H1 (cell line): Measurements from ENCODE around the gene NUPR1. TPM values are rescaled to one million over a fixed set of nuclear protein-coding genes. Genes with fewer than 3 reads are reported as not detected.

ENCODE experiments used
- CTCF ChIA-PET: fragments of 300-600 bp; sonication (Branson Sonifier 250); formaldehyde crosslinking; loops from one replicate; lab custom pipeline; 2021; ENCODE audit not compliant: partially characterized antibody; lab: Charles Lee
- POLR2A ChIA-PET: fragments of 300-600 bp; sonication (Branson Sonifier 250); formaldehyde crosslinking; loops from one replicate; lab custom pipeline; 2021; ENCODE audit warnings: inconsistent platforms; ENCODE audit not compliant: partially characterized antibody; lab: Charles Lee
- DNase-seq, 2 experiments: peaks; one replicate each; pipeline versions ENCODE4 v3.0.0 to v3.0.0-alpha.2; 2010 to 2022; ENCODE audit warnings: low spot score in 2 of 2, low read depth in 1 of 2, mixed read lengths in 1 of 2
- FAIRE-seq: peaks from 2 replicates; lab custom pipeline; 2011; peaks lifted over from hg19 to GRCh38; lab: Jason Lieb, UNC
- H2AFZ ChIP-seq: 2 replicates; pipeline ENCODE4 v1.8.1; 2012; ENCODE audit warnings: low read length, inconsistent platforms
- H2AK5ac ChIP-seq: 2 replicates; pipeline ENCODE4 v1.6.1; 2013; ENCODE audit warnings: low read depth, low read length
- H2BK120ac ChIP-seq: replicated peaks from 2 replicates; pipeline ENCODE3; 2013; ENCODE audit warnings: low read depth, low read length, inconsistent platforms
- H2BK12ac ChIP-seq: 2 replicates; pipeline ENCODE4 v1.6.1; 2013; ENCODE audit warnings: low read depth, low read length
- H2BK15ac ChIP-seq: 2 replicates; pipeline ENCODE4 v1.6.1; 2013; ENCODE audit warnings: low read length
- H2BK20ac ChIP-seq: 2 replicates; pipeline ENCODE4 v1.6.1; 2013; ENCODE audit warnings: low read length
- H2BK5ac ChIP-seq: 2 replicates; pipeline ENCODE4 v1.6.1; 2013; ENCODE audit warnings: low read depth, low read length
- H3K14ac ChIP-seq: 2 replicates; pipeline ENCODE4 v1.6.1; 2013; ENCODE audit warnings: inconsistent platforms; ENCODE audit not compliant: insufficient read length
- H3K18ac ChIP-seq: 2 replicates; pipeline ENCODE4 v1.6.1; 2013; ENCODE audit warnings: low read length; ENCODE audit errors: extremely low read depth
- H3K23ac ChIP-seq: 2 replicates; pipeline ENCODE4 v1.6.1; 2013; ENCODE audit warnings: inconsistent platforms; ENCODE audit not compliant: insufficient read length
- H3K23me2 ChIP-seq: 2 replicates; pipeline ENCODE4 v1.6.1; 2013; ENCODE audit warnings: low read depth, low read length
- H3K27ac ChIP-seq: 2 replicates; pipeline ENCODE4 v1.6.1; 2011; ENCODE audit warnings: low read depth, low read length, inconsistent platforms
- H3K27me3 ChIP-seq, 4 experiments: replicated peaks in 1 of 4; 1 replicate in 1 of 4; 2 replicates in 3 of 4; pipeline versions ENCODE4 v1.6.1 to v1.8.1; 2011 to 2013; ENCODE audit warnings: low read length in 3 of 4, mild to moderate bottlenecking in 3 of 4, inconsistent platforms in 2 of 4, mixed read lengths in 2 of 4, moderate library complexity in 1 of 4; ENCODE audit not compliant: control insufficient read depth in 3 of 4, insufficient read depth in 3 of 4; ENCODE audit errors: extremely low read depth in 1 of 4
- H3K36me3 ChIP-seq, 4 experiments: 2 replicates each; pipeline versions ENCODE4 v1.6.1 to v1.8.1; 2011 to 2013; ENCODE audit warnings: mild to moderate bottlenecking in 4 of 4, low read length in 3 of 4, moderate library complexity in 2 of 4, control low read depth in 1 of 4, inconsistent platforms in 1 of 4; ENCODE audit not compliant: insufficient read depth in 4 of 4, control insufficient read depth in 2 of 4
- H3K4ac ChIP-seq: replicated peaks from 2 replicates; pipeline ENCODE3; 2013; ENCODE audit warnings: low read length, low read depth, mixed read lengths, inconsistent platforms; ENCODE audit not compliant: insufficient read length
- H3K4me1 ChIP-seq, 4 experiments: replicated peaks in 1 of 4; 1 replicate in 1 of 4; 2 replicates in 3 of 4; pipeline versions ENCODE4 v1.6.1 to v1.8.1; 2011 to 2013; ENCODE audit warnings: low read length in 3 of 4, inconsistent platforms in 2 of 4, mixed read lengths in 1 of 4; ENCODE audit not compliant: insufficient read depth in 4 of 4, control insufficient read depth in 3 of 4
- H3K4me2 ChIP-seq, 2 experiments: 2 replicates each; pipeline versions ENCODE4 v1.6.1 to v1.8.1; 2011 to 2013; ENCODE audit warnings: low read depth in 2 of 2, low read length in 2 of 2, control low read depth in 1 of 2, inconsistent platforms in 1 of 2, mild to moderate bottlenecking in 1 of 2; ENCODE audit not compliant: insufficient read depth in 1 of 2
- H3K4me3 ChIP-seq, 4 experiments: fragments of 200-600, 300-600 bp in 1 of 4; sonication (generic), shearing (Covaris generic), sonication (Bioruptor Twin) in 1 of 4; 2 replicates each; pipeline versions ENCODE4 v1.5.1 to v1.8.1; 2011 to 2016; ENCODE audit warnings: low read length in 4 of 4, low read depth in 3 of 4, control low read depth in 2 of 4, inconsistent platforms in 2 of 4, mild to moderate bottlenecking in 2 of 4, mixed read lengths in 1 of 4, moderate library complexity in 1 of 4; ENCODE audit not compliant: insufficient read depth in 2 of 4; ENCODE audit errors: extremely low read depth in 1 of 4
- H3K56ac ChIP-seq: replicated peaks from 2 replicates; pipeline ENCODE3; 2013; ENCODE audit warnings: low read depth, mild to moderate bottlenecking, mixed read lengths, low read length, inconsistent platforms; ENCODE audit not compliant: insufficient read length
- H3K79me1 ChIP-seq: 2 replicates; pipeline ENCODE4 v1.6.1; 2013; ENCODE audit warnings: low read depth, low read length, control low read depth
- H3K79me2 ChIP-seq, 2 experiments: 2 replicates each; pipeline versions ENCODE4 v1.6.1 to v1.8.1; 2012 to 2013; ENCODE audit warnings: low read length in 2 of 2, mild to moderate bottlenecking in 2 of 2, inconsistent platforms in 1 of 2; ENCODE audit not compliant: insufficient read depth in 2 of 2, control insufficient read depth in 1 of 2
- H3K9ac ChIP-seq, 4 experiments: replicated peaks in 1 of 4; 1 replicate in 1 of 4; 2 replicates in 3 of 4; pipeline versions ENCODE4 v1.6.1 to v1.8.1; 2011 to 2013; ENCODE audit warnings: low read depth in 3 of 4, low read length in 3 of 4, control low read depth in 2 of 4, mild to moderate bottlenecking in 2 of 4, moderate library complexity in 2 of 4, inconsistent platforms in 1 of 4; ENCODE audit errors: extremely low read depth in 1 of 4
- H3K9me3 ChIP-seq, 2 experiments: 2 replicates each; pipeline versions ENCODE4 v1.6.1 to v1.8.1; 2012 to 2013; ENCODE audit warnings: mild to moderate bottlenecking in 2 of 2, moderate library complexity in 2 of 2, control low read depth in 1 of 2, inconsistent platforms in 1 of 2, low read depth in 1 of 2, low read length in 1 of 2, mixed read lengths in 1 of 2; ENCODE audit not compliant: insufficient read depth in 2 of 2
- H4K20me1 ChIP-seq, 2 experiments: replicated peaks in 1 of 2; 2 replicates each; pipeline versions ENCODE3 to v1.8.1; 2011 to 2013; ENCODE audit warnings: inconsistent platforms in 2 of 2, low read length in 2 of 2, mild to moderate bottlenecking in 1 of 2; ENCODE audit not compliant: insufficient read depth in 2 of 2, control insufficient read depth in 1 of 2
- H4K5ac ChIP-seq: 2 replicates; pipeline ENCODE4 v1.6.1; 2013; ENCODE audit warnings: low read length, low read depth, mixed read lengths, inconsistent platforms; ENCODE audit not compliant: insufficient read length
- H4K8ac ChIP-seq: 2 replicates; pipeline ENCODE4 v1.8.0; 2013; ENCODE audit warnings: mild to moderate bottlenecking, moderate library complexity, low read length, inconsistent platforms; ENCODE audit not compliant: insufficient read depth; ENCODE audit errors: extremely low read depth
- H4K91ac ChIP-seq: replicated peaks from 2 replicates; pipeline ENCODE3; 2013; ENCODE audit warnings: low read length, mixed read lengths, inconsistent platforms; ENCODE audit not compliant: insufficient read length
- HDAC2 ChIP-seq, 2 experiments: fragments of 300-600 bp in 1 of 2; sonication (generic) in 1 of 2; IDR thresholded peaks; 2 replicates each; pipeline ENCODE4 v1.6.1; 2011 to 2012; ENCODE audit warnings: low read depth in 2 of 2, low read length in 2 of 2, mild to moderate bottlenecking in 2 of 2, moderate library complexity in 2 of 2, borderline replicate concordance in 1 of 2, inconsistent platforms in 1 of 2
- HDAC6 ChIP-seq: IDR thresholded peaks from one replicate; pipeline ENCODE4 v1.7.1; 2012; ENCODE audit warnings: low read depth, mild to moderate bottlenecking, inconsistent platforms, low read length, moderate library complexity
- POLR2A ChIP-seq, 2 experiments: IDR thresholded peaks; 1 replicate in 1 of 2; 2 replicates in 1 of 2; pipeline ENCODE4 v1.6.1; 2011; ENCODE audit warnings: low read depth in 2 of 2, low read length in 2 of 2, mild to moderate bottlenecking in 2 of 2; ENCODE audit errors: control extremely low read depth in 1 of 2
- POU5F1 ChIP-seq: IDR thresholded peaks from 2 replicates; pipeline ENCODE4 v1.6.1; 2011; ENCODE audit warnings: low read depth, mild to moderate bottlenecking, low read length, moderate library complexity
- SIN3A ChIP-seq, 2 experiments: IDR thresholded peaks in 1 of 2; conservative IDR thresholded peaks in 1 of 2; 2 replicates each; pipeline ENCODE4 v1.6.1; 2011 to 2012; ENCODE audit warnings: low read length in 2 of 2, improper control_type of control experiment in 1 of 2, low read depth in 1 of 2, mild to moderate bottlenecking in 1 of 2
- ZNF274 ChIP-seq: IDR thresholded peaks from 2 replicates; pipeline ENCODE4 v1.7.0; 2012; ENCODE audit warnings: low read length, borderline replicate concordance; ENCODE audit errors: extremely low read depth
- polyA plus RNA-seq, 7 experiments: library from polyadenylated mRNA; depleted of rRNA in 3 of 7; stranded (reverse) in 5 of 7; unstranded in 2 of 7; fragments of >200 nt in 5 of 7; fragments of 200-250 nt in 2 of 7; gene quantifications; 1 replicate in 5 of 7; 2 replicates in 1 of 7; 4 replicates in 1 of 7; pipeline versions ENCODE4 v1.2.1 to v1.2.3, GENCODE V29; 2011 to 2013; ENCODE audit warnings: missing spikeins in 2 of 7, mixed read lengths in 2 of 7
- total RNA-seq: library from RNA; stranded (reverse); fragmentation: NEBNext Ultra II Directional; extraction: Animal tissue kit (Norgen Biotek cat#: 25700); gene quantifications from 2 replicates; pipeline ENCODE4 v1.2.1, GENCODE V29; 2021

Gene NUPR1
- total and polyA plus RNA-seq, 2 of the 8 experiments (the other 6 are each of a cell fraction or from before 2014, with no cell fraction given) = 0.17 to 0.20 TPM

DNA sequence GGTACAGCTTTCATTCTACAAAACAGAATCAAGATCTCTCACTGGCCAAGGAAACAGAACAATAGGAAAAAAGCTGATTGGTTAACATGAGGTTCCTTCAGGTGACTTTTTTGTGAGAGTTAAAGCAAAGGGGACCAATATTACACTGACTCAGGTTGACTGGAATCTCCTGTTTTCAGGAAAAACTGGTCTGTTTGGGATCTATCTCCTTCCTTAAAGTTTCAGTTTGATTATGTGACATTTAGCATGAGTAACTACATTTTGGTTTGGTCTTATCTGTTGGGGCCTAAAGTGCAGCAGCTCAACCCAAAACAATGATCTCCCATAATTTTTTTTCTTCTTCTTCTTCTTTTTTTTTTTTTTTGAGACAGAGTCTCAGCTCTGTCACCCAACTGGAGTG lies 9.7 kb downstream of the NUPR1 start:
- no peak for TF ChIP-seq POU5F1
- no peak for TF ChIP-seq SIN3A (conservative IDR thresholded peaks at IDR 0.05 in 1 of 2, IDR thresholded peaks at IDR 0.05 in 1 of 2; ENCODE audit: low read depth in 1 of 2, low read length in 2 of 2)
- TF ChIP-seq HDAC6 = no peak
- no peak for TF ChIP-seq POLR2A (IDR thresholded peaks at IDR 0.05; ENCODE audit: control extremely low read depth in 1 of 2, low read depth in 2 of 2, low read length in 2 of 2)
- TF ChIP-seq ZNF274 = no peak
- no peak for TF ChIP-seq HDAC2 (IDR thresholded peaks at IDR 0.05; ENCODE audit: borderline replicate concordance in 1 of 2, low read depth in 2 of 2, low read length in 2 of 2)
- no peaks in the 10 kb centered on the region for H3K27me3 ChIP-seq
- H3K79me2 ChIP-seq = no peaks in the 10 kb centered on the region
- H3K27ac ChIP-seq = no peak overlapping the region
- no peak overlapping the region for H2BK20ac ChIP-seq
- H3K4me2 ChIP-seq = no peak overlapping the region
- no peak overlapping the region for H4K5ac ChIP-seq
- no peak overlapping the region for H2BK5ac ChIP-seq
- H3K4ac ChIP-seq = no peak overlapping the region
- no peak overlapping the region for H4K8ac ChIP-seq
- CTCF ChIA-PET = no interaction called here
- H3K23me2 ChIP-seq = no peaks in the 10 kb centered on the region
- no peak overlapping the region for H3K4me3 ChIP-seq
- H3K9ac ChIP-seq = no peak overlapping the region
- H3K4me1 ChIP-seq = no peaks in the 10 kb centered on the region
- POLR2A ChIA-PET = no interaction called here
- no peak overlapping the region for H2AK5ac ChIP-seq
- H2BK15ac ChIP-seq = no peak overlapping the region
- no peak overlapping the region for H4K91ac ChIP-seq
- H3K18ac ChIP-seq = no peak overlapping the region
- no peaks in the 10 kb centered on the region for H4K20me1 ChIP-seq
- no peaks in the 10 kb centered on the region for H3K9me3 ChIP-seq
- no peaks in the 10 kb centered on the region for H3K36me3 ChIP-seq
- H3K14ac ChIP-seq = no peak overlapping the region
- FAIRE-seq (no peak), DNase-seq (no peak)
- no peak overlapping the region for H2BK12ac ChIP-seq
- no peak overlapping the region for H2AFZ ChIP-seq
- H3K23ac ChIP-seq = no peak overlapping the region
- no peak overlapping the region for H3K56ac ChIP-seq
- H2BK120ac ChIP-seq = no peak overlapping the region
- H3K79me1 ChIP-seq = no peaks in the 10 kb centered on the region
